Measurements from ENCODE around the gene CCDC159.

Gene CCDC159

DNA sequence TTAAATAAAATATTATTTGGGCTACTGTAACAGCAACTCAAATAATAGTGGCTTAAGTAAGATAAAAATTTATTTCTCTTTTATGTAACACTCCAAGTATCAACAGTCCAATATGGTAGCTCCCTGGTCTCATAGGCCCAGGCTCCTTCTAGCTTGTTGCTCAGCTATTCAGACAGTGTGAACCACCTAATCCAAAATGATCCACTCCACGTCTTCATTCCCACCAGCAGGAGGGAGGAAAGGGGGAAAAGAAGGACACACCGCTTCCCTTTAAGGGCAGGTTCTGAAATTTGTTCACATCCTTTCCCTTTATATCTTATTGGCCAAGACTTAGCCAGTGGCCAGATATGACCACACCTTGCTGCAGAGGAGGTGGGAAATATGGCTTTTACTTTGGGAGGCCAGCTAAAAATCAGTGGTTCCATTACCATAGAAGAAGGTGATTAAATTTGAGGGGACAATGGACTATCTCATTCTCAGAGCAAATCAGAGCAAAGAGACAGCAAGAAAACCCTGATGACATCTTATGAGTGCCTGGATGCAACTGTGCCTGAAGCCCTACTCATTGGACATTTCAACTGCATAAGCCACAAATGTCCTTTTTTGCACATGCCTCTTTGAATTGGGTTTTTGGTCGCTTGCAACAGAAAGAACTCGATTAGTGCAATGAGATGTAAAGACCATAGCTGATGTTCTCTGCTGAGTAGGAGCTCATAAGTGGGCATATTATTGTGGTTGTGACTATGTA lies 44.8 kb downstream of the CCDC159 start:
- DNase-seq (ENCODE audit: low read depth): no peak

DNA sequence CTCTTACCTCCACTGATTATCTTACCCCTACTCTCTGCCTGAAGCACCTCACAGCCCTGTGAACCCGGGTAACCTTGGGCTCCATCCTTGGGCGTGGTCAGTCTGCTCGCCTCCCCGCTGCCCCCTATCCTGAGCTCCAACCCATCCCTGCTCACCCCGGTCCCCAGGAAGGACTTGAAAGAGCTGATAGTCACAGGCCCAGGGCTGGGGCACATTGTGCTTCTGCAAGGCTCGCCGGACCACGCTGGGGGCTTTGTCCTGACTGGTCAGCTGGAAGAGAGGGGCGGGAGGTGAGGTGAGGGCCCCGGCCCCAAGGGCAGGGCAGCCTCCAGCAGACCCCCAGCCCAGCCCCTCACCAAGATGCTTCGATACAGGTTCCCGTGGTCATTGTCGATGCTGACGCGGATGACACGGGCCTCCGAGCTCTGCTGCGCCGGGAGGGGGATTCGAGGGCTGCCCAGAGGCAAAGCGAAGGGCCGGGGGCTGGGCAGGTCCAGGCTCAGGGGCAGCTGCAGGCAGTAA lies 50.8 kb downstream of the CCDC159 start:
- no peak for DNase-seq (ENCODE audit: low read depth)

DNA sequence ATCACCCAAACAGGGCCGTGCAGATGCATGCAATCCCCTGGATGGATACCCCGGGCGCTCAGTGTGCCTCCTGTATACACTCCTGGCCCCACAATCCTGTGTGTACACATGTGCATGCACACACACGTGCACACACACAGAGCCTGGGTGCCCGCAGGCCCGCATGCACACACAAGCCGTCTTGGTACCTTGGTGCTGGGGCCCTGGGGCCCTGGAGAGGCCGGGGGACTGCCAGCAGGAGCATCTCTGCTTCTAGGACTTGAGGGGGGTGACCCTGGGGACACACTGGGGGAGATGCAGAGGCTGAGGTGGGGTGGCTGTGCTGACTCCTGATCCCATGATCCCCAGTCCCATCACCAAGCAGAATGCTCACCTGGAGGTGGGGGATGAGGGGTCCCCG lies 53.3 kb downstream of the CCDC159 start:
- DNase-seq (ENCODE audit: low read depth): no peak

DNA sequence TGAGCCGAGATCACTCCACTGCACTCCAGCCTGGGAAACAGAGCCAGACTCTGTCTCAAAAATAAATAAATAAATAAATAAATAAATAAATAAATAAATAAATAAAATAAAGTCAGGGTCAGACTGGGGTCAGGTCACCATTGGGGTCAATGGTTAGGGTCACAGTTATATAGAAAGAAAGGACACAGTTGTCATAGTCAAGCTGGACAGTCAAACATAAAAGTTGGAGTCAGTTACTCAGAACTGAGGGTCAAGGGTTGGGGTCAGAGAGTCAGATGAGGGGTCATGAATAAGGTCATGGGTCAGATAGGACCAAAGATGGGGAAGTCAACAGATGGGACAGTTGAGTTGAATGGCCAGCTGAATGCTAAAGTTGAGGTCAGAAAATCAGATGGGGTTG lies 54.5 kb downstream of the CCDC159 start:
- DNase-seq (ENCODE audit: low read depth): no peak

DNA sequence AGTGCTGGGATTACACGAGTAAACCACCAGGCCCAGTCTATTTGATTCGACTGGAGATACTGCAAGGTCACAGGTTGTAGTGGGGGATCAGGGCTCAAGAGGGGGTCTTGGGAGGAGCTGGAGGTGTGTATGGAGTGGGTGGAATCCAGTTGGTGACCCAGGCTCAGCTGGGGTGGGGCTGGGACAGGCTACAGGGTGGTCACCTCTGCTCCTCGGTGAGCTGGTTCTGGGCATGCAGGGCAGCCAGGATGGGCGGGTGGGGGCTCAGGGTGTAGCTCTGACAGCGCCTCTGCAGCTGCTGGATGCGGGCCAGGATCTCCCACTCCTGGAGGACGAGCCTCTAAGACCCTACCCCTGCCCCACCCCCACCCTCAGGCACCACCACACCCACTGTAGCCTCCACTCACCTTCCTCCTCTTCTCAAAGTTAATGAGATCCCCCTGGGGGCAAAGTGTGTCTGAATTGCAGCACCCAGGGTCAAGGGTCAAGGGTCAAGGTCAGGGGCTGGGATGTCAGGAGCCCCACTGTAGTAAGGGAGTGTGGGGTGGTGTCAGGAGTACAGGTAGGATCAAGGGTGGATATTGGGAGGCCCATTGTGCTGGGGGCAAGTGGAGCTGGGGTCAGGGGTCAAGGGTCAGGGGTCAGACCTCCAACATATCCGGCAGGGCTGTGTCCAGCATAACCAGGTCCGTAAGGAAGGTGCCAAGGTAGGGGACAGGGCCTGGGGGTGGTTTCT lies 55.7 kb downstream of the CCDC159 start:
- no peak for DNase-seq (ENCODE audit: low read depth)

All from HS-5 (cell line).